Ishikawa (cell line): ENCODE data around the gene HOXB6.

Experiments
- CEBPB ChIP-seq: IDR thresholded peaks from 2 replicates; pipeline ENCODE4 v1.6.1; 2012
- CREB1 ChIP-seq: IDR thresholded peaks from 2 replicates; pipeline ENCODE4 v1.6.1; 2012; ENCODE audit warnings: low read depth
- EGR1 ChIP-seq: IDR thresholded peaks from 2 replicates; pipeline ENCODE4 v1.6.1; 2012
- EP300 ChIP-seq: IDR thresholded peaks from 2 replicates; pipeline ENCODE4 v1.6.1; 2012; ENCODE audit warnings: borderline replicate concordance
- FOXM1 ChIP-seq: IDR thresholded peaks from 2 replicates; pipeline ENCODE4 v1.6.1; 2012; ENCODE audit warnings: low read depth, borderline replicate concordance
- MAX ChIP-seq: IDR thresholded peaks from 2 replicates; pipeline ENCODE4 v1.6.1; 2012
- NFIC ChIP-seq: IDR thresholded peaks from 2 replicates; pipeline ENCODE4 v1.6.1; 2012
- RAD21 ChIP-seq: IDR thresholded peaks from 2 replicates; pipeline ENCODE4 v1.6.1; 2012; ENCODE audit warnings: low read depth
- REST ChIP-seq: IDR thresholded peaks from 2 replicates; pipeline ENCODE4 v1.6.1; 2012; ENCODE audit warnings: low read depth, mild to moderate bottlenecking
- TAF1 ChIP-seq: IDR thresholded peaks from 2 replicates; pipeline ENCODE4 v1.6.1; 2012; ENCODE audit warnings: low read depth, mild to moderate bottlenecking
- TCF12 ChIP-seq: IDR thresholded peaks from 2 replicates; pipeline ENCODE4 v1.6.1; 2012; ENCODE audit warnings: low read depth
- TEAD4 ChIP-seq: IDR thresholded peaks from 2 replicates; pipeline ENCODE4 v1.6.1; 2012
- USF1 ChIP-seq: IDR thresholded peaks from 2 replicates; pipeline ENCODE4 v1.6.1; 2012
- YY1 ChIP-seq: IDR thresholded peaks from 2 replicates; pipeline ENCODE4 v1.6.1; 2012; ENCODE audit warnings: low read depth
- ZBTB7A ChIP-seq: IDR thresholded peaks from 2 replicates; pipeline ENCODE4 v1.6.1; 2012; ENCODE audit warnings: low read depth

HOXB6 gene

GRCh38 chr17:48632579-48633265 lies 27.9 kb upstream of the HOXB6 start:
- TF ChIP-seq RAD21: no peak
- TF ChIP-seq USF1: no peak
- no peak for TF ChIP-seq REST
- no peak for TF ChIP-seq EGR1
- TF ChIP-seq FOXM1: no peak
- TF ChIP-seq ZBTB7A: no peak
- TF ChIP-seq TEAD4: no peak
- TF ChIP-seq CEBPB: no peak
- TF ChIP-seq YY1: no peak
- no peak for TF ChIP-seq EP300
- no peak for TF ChIP-seq NFIC
- TF ChIP-seq TAF1: no peak
- TF ChIP-seq CREB1: no peak
- no peak for TF ChIP-seq MAX
- no peak for TF ChIP-seq TCF12

GRCh38 chr17:48631693-48632578 lies 27.1 kb upstream of the HOXB6 start:
- TF ChIP-seq ZBTB7A (no peak), CREB1 (no peak), YY1 (no peak), USF1 (no peak), TEAD4 (no peak)

- no peak for TF ChIP-seq TAF1
- TF ChIP-seq USF1: no peak
- TF ChIP-seq REST: no peak
- no peak for TF ChIP-seq MAX
- no peak for TF ChIP-seq TCF12
- TF ChIP-seq TEAD4: no peak
Observed at GRCh38 chr17:48630925-48631692, 26.3 kb upstream of the HOXB6 start.

GRCh38 chr17:48630009-48630924 lies 25.5 kb upstream of the HOXB6 start:
- no peak for TF ChIP-seq REST
- no peak for TF ChIP-seq EGR1
- no peak for TF ChIP-seq MAX
- no peak for TF ChIP-seq USF1
- TF ChIP-seq YY1: no peak
- TF ChIP-seq EP300: no peak
- no peak for TF ChIP-seq FOXM1
- no peak for TF ChIP-seq CEBPB
- TF ChIP-seq TAF1: no peak
- no peak for TF ChIP-seq NFIC
- TF ChIP-seq TEAD4: no peak
- no peak for TF ChIP-seq CREB1
